HEK293 (cell line): ENCODE data around the gene DMKN.

ENCODE experiments used
- BCL6B ChIP-seq: fragments of 450-650 bp; formaldehyde crosslinking; IDR thresholded peaks from 2 replicates; pipeline ENCODE4 v1.5.1; 2017; ENCODE audit warnings: missing biosample characterization, missing genetic modification characterization
- CTCF ChIP-seq: fragments of 450-650 bp; formaldehyde crosslinking; IDR thresholded peaks from 2 replicates; pipeline ENCODE4 v1.5.1; 2016; ENCODE audit warnings: missing biosample characterization, missing genetic modification characterization
- KLF16 ChIP-seq: fragments of 450-650 bp; formaldehyde crosslinking; IDR thresholded peaks from 2 replicates; pipeline ENCODE4 v1.5.1; 2017; ENCODE audit warnings: missing biosample characterization, missing genetic modification characterization
- KLF7 ChIP-seq: fragments of 450-650 bp; formaldehyde crosslinking; IDR thresholded peaks from 2 replicates; pipeline ENCODE4 v1.5.1; 2016; ENCODE audit warnings: missing biosample characterization, missing genetic modification characterization, borderline replicate concordance
- KLF8 ChIP-seq: fragments of 450-650 bp; formaldehyde crosslinking; IDR thresholded peaks from 2 replicates; pipeline ENCODE4 v1.5.1; 2016; ENCODE audit warnings: missing biosample characterization, missing genetic modification characterization
- REPIN1 ChIP-seq: fragments of 450-650 bp; formaldehyde crosslinking; IDR thresholded peaks from 2 replicates; pipeline ENCODE4 v1.5.1; 2017; ENCODE audit warnings: missing biosample characterization, missing genetic modification characterization, low read depth
- SCRT2 ChIP-seq: fragments of 450-650 bp; formaldehyde crosslinking; IDR thresholded peaks from 2 replicates; pipeline ENCODE4 v1.5.1; 2016; ENCODE audit warnings: missing biosample characterization, missing genetic modification characterization
- WT1 ChIP-seq: fragments of 450-650 bp; formaldehyde crosslinking; IDR thresholded peaks from 2 replicates; pipeline ENCODE4 v1.5.1; 2016; ENCODE audit warnings: missing biosample characterization, missing genetic modification characterization
- YY2 ChIP-seq: fragments of 450-650 bp; formaldehyde crosslinking; IDR thresholded peaks from 2 replicates; pipeline ENCODE4 v1.5.1; 2016; ENCODE audit warnings: missing biosample characterization, missing genetic modification characterization
- ZFHX2 ChIP-seq: fragments of 450-650 bp; formaldehyde crosslinking; conservative IDR thresholded peaks from 2 replicates; pipeline ENCODE4 v1.5.1; 2016; ENCODE audit warnings: missing biosample characterization, missing genetic modification characterization
- ZFP37 ChIP-seq: fragments of 450-650 bp; formaldehyde crosslinking; IDR thresholded peaks from 2 replicates; pipeline ENCODE4 v1.5.1; 2016; ENCODE audit warnings: missing biosample characterization, missing genetic modification characterization
- ZIC2 ChIP-seq: fragments of 450-650 bp; formaldehyde crosslinking; IDR thresholded peaks from 2 replicates; pipeline ENCODE4 v1.5.1; 2016; ENCODE audit warnings: missing biosample characterization, missing genetic modification characterization
- ZNF132 ChIP-seq: fragments of 450-650 bp; formaldehyde crosslinking; IDR thresholded peaks from 2 replicates; pipeline ENCODE4 v1.5.1; 2017; ENCODE audit warnings: missing biosample characterization, missing genetic modification characterization, borderline replicate concordance
- ZNF138 ChIP-seq: fragments of 450-650 bp; formaldehyde crosslinking; IDR thresholded peaks from 2 replicates; pipeline ENCODE4 v1.5.1; 2016; ENCODE audit warnings: missing biosample characterization, missing genetic modification characterization, borderline replicate concordance
- ZNF148 ChIP-seq: fragments of 450-650 bp; formaldehyde crosslinking; IDR thresholded peaks from 2 replicates; pipeline ENCODE4 v1.5.0; 2017; ENCODE audit warnings: missing biosample characterization, missing genetic modification characterization, borderline replicate concordance
- ZNF157 ChIP-seq: fragments of 450-650 bp; formaldehyde crosslinking; IDR thresholded peaks from 2 replicates; pipeline ENCODE4 v1.5.1; 2016; ENCODE audit warnings: missing biosample characterization, missing genetic modification characterization
- ZNF16 ChIP-seq: fragments of 450-650 bp; formaldehyde crosslinking; IDR thresholded peaks from 2 replicates; pipeline ENCODE4 v1.5.1; 2016; ENCODE audit warnings: low read depth, missing biosample characterization, missing genetic modification characterization
- ZNF24 ChIP-seq: fragments of 450-650 bp; formaldehyde crosslinking; IDR thresholded peaks from 2 replicates; pipeline ENCODE4 v1.5.1; 2016; ENCODE audit warnings: missing biosample characterization, missing genetic modification characterization
- ZNF280C ChIP-seq: fragments of 450-650 bp; formaldehyde crosslinking; IDR thresholded peaks from 2 replicates; pipeline ENCODE4 v1.5.1; 2016; ENCODE audit warnings: missing biosample characterization, missing genetic modification characterization
- ZNF354C ChIP-seq: fragments of 450-650 bp; formaldehyde crosslinking; IDR thresholded peaks from 2 replicates; pipeline ENCODE4 v1.5.1; 2016; ENCODE audit warnings: missing biosample characterization, missing genetic modification characterization, low read depth, borderline replicate concordance
- ZNF366 ChIP-seq: fragments of 450-650 bp; formaldehyde crosslinking; conservative IDR thresholded peaks from 2 replicates; pipeline ENCODE4 v1.5.1; 2016; ENCODE audit warnings: missing biosample characterization, missing genetic modification characterization
- ZNF544 ChIP-seq: fragments of 450-650 bp; formaldehyde crosslinking; IDR thresholded peaks from 2 replicates; pipeline ENCODE4 v1.5.0; 2017; ENCODE audit warnings: missing biosample characterization, missing genetic modification characterization
- ZNF548 ChIP-seq: fragments of 450-650 bp; formaldehyde crosslinking; IDR thresholded peaks from 2 replicates; pipeline ENCODE4 v1.5.1; 2016; ENCODE audit warnings: missing biosample characterization, missing genetic modification characterization
- ZNF561 ChIP-seq: fragments of 450-650 bp; IDR thresholded peaks from 2 replicates; pipeline ENCODE4 v1.5.1; 2018; ENCODE audit warnings: missing biosample characterization, missing genetic modification characterization, borderline replicate concordance
- ZNF580 ChIP-seq: fragments of 450-650 bp; formaldehyde crosslinking; IDR thresholded peaks from 2 replicates; pipeline ENCODE4 v1.5.1; 2016; ENCODE audit warnings: missing biosample characterization, missing genetic modification characterization
- ZNF596 ChIP-seq: fragments of 450-650 bp; IDR thresholded peaks from 2 replicates; pipeline ENCODE4 v1.5.0; 2018; ENCODE audit warnings: missing biosample characterization, mild to moderate bottlenecking, missing genetic modification characterization, moderate library complexity
- ZNF623 ChIP-seq: fragments of 450-650 bp; formaldehyde crosslinking; IDR thresholded peaks from 2 replicates; pipeline ENCODE4 v1.5.1; 2016; ENCODE audit warnings: missing biosample characterization, missing genetic modification characterization
- ZNF626 ChIP-seq: fragments of 450-650 bp; sonication (Bioruptor Pico); formaldehyde crosslinking; IDR thresholded peaks from 2 replicates; pipeline ENCODE4 v1.5.1; 2018; ENCODE audit warnings: missing biosample characterization, missing genetic modification characterization, inconsistent platforms
- ZNF664 ChIP-seq: fragments of 450-650 bp; formaldehyde crosslinking; IDR thresholded peaks from 2 replicates; pipeline ENCODE4 v1.5.1; 2016; ENCODE audit warnings: missing biosample characterization, missing genetic modification characterization
- ZNF843 ChIP-seq: fragments of 450-650 bp; formaldehyde crosslinking; IDR thresholded peaks from 2 replicates; pipeline ENCODE4 v1.5.1; 2016; ENCODE audit warnings: missing biosample characterization, missing genetic modification characterization
- TF ChIP-seq, protein P1 (sequence below): fragments of 450-650 bp; formaldehyde crosslinking; IDR thresholded peaks from 2 replicates; pipeline ENCODE4 v1.5.1; 2016; ENCODE audit warnings: missing biosample characterization, missing genetic modification characterization
- TF ChIP-seq, protein P2 (sequence below): fragments of 450-650 bp; formaldehyde crosslinking; IDR thresholded peaks from 2 replicates; pipeline ENCODE4 v1.5.1; 2016; ENCODE audit warnings: missing biosample characterization, missing genetic modification characterization

DMKN gene

GRCh38 chr19:35562776-35563175, 49.3 kb upstream of the DMKN start (continued):
- no peak for TF ChIP-seq YY2
- no peak for TF ChIP-seq ZNF132 (tag by site-specific recombination)
- TF ChIP-seq, protein P1, sequence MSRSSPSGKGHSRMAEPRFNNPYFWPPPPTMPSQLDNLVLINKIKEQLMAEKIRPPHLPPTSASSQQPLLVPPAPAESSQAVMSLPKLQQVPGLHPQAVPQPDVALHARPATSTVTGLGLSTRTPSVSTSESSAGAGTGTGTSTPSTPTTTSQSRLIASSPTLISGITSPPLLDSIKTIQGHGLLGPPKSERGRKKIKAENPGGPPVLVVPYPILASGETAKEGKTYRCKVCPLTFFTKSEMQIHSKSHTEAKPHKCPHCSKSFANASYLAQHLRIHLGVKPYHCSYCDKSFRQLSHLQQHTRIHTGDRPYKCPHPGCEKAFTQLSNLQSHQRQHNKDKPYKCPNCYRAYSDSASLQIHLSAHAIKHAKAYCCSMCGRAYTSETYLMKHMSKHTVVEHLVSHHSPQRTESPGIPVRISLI (tag by site-specific recombination), result no peak
- peak; percentile 89 for TF ChIP-seq ZNF596 (tag by site-specific recombination)
- TF ChIP-seq ZNF138, result no peak
- TF ChIP-seq ZIC2 (tag by site-specific recombination), result no peak
- no peak for TF ChIP-seq ZFP37
- TF ChIP-seq ZNF561 (tag by site-specific recombination), result no peak
- no peak for TF ChIP-seq ZNF580 (tag by site-specific recombination)
- no peak for TF ChIP-seq WT1
- TF ChIP-seq ZNF664 (tag by site-specific recombination), result no peak
- TF ChIP-seq ZNF24, result no peak
- TF ChIP-seq ZFHX2 (tag by site-specific recombination), result no peak
- TF ChIP-seq ZNF354C, result no peak
- peak; percentile 99 for TF ChIP-seq ZNF366 (tag by site-specific recombination)
- TF ChIP-seq ZNF843 (tag by site-specific recombination), result no peak
- 0 out of 2 replicates have a peak, but pooled peaks have one; percentile 53 for TF ChIP-seq BCL6B (tag by site-specific recombination)
- TF ChIP-seq ZNF157, result 0 out of 2 replicates have a peak, but pooled peaks have one; percentile 21
- no peak for TF ChIP-seq ZNF280C (tag by site-specific recombination)
- TF ChIP-seq CTCF (tag by site-specific recombination), result 0 out of 2 replicates have a peak, but pooled peaks have one; percentile 27
- TF ChIP-seq, protein P2, sequence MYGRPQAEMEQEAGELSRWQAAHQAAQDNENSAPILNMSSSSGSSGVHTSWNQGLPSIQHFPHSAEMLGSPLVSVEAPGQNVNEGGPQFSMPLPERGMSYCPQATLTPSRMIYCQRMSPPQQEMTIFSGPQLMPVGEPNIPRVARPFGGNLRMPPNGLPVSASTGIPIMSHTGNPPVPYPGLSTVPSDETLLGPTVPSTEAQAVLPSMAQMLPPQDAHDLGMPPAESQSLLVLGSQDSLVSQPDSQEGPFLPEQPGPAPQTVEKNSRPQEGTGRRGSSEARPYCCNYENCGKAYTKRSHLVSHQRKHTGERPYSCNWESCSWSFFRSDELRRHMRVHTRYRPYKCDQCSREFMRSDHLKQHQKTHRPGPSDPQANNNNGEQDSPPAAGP (tag by site-specific recombination), result no peak
- TF ChIP-seq SCRT2 (tag by site-specific recombination), result no peak
- TF ChIP-seq ZNF148 (tag by site-specific recombination), result no peak
- no peak for TF ChIP-seq ZNF16
- no peak for TF ChIP-seq KLF8 (tag by site-specific recombination)
- no peak for TF ChIP-seq ZNF548
- TF ChIP-seq ZNF626 (tag by site-specific recombination), result no peak
- no peak for TF ChIP-seq ZNF623 (tag by site-specific recombination)
- no peak for TF ChIP-seq ZNF544 (tag by site-specific recombination)
- TF ChIP-seq KLF7 (tag by site-specific recombination), result no peak
- TF ChIP-seq KLF16 (tag by site-specific recombination), result no peak
- no peak for TF ChIP-seq REPIN1 (tag by site-specific recombination)
